Endothelial cell of umbilical vein (primary cell): ENCODE measurements around the gene PTPRD. TPM values are rescaled to one million over a fixed set of nuclear protein-coding genes. Genes with fewer than 3 reads are reported as not detected.

ENCODE experiments used
- BruUV-seq: library from RNA; stranded (reverse); fragments of 400-500 nt; replicated peaks from 2 replicates; lab custom pipeline; 2021; lab: Mats Ljungman, UMichigan
- CTCF ChIA-PET: fragments of 300-600, 350-600 bp; sonication (Branson Sonifier 250); formaldehyde crosslinking; loops from one replicate; lab custom pipeline; 2021; ENCODE audit warnings: antibody characterized with exemption, inconsistent platforms; lab: Charles Lee
- POLR2A ChIA-PET: fragments of 300-600, 350-600 bp; sonication (Branson Sonifier 250); formaldehyde crosslinking; loops from one replicate; lab custom pipeline; 2021; ENCODE audit warnings: antibody characterized with exemption, inconsistent platforms; lab: Charles Lee
- DNase-seq: peaks from one replicate; pipeline ENCODE4 v3.0.0-alpha.2; 2011; ENCODE audit warnings: low read depth, low spot score
- FAIRE-seq: peaks from 2 replicates; lab custom pipeline; 2011; peaks lifted over from hg19 to GRCh38; lab: Jason Lieb, UNC
- H2AFZ ChIP-seq: 2 replicates; pipeline ENCODE4 v1.6.0; 2012; ENCODE audit warnings: low read depth, low read length, control low read depth, inconsistent platforms
- H3K27ac ChIP-seq: 2 replicates; pipeline ENCODE4 v1.5.1; 2011; ENCODE audit warnings: low read depth, mild to moderate bottlenecking, control low read depth, low read length, moderate library complexity; ENCODE audit not compliant: insufficient read depth
- H3K27me3 ChIP-seq, 2 experiments: 2 replicates each; pipeline versions ENCODE4 v1.6.0 to v1.6.1; 2011; ENCODE audit warnings: low read length in 2 of 2, mixed read lengths in 1 of 2; ENCODE audit not compliant: control insufficient read depth in 2 of 2, insufficient read depth in 2 of 2
- H3K36me3 ChIP-seq, 2 experiments: 2 replicates in 1 of 2; 3 replicates in 1 of 2; pipeline ENCODE4 v1.5.1; 2011; ENCODE audit warnings: low read length in 2 of 2, mild to moderate bottlenecking in 1 of 2, moderate library complexity in 1 of 2; ENCODE audit not compliant: control insufficient read depth in 2 of 2, insufficient read depth in 2 of 2; ENCODE audit errors: extremely low read depth in 1 of 2
- H3K4me1 ChIP-seq: 3 replicates; pipeline ENCODE4 v1.5.1; 2011; ENCODE audit warnings: mild to moderate bottlenecking, low read length; ENCODE audit not compliant: control insufficient read depth, insufficient read depth; ENCODE audit errors: extremely low read depth
- H3K4me2 ChIP-seq: 2 replicates; pipeline ENCODE4 v1.6.1; 2011; ENCODE audit warnings: low read length, control low read depth, mixed read lengths; ENCODE audit not compliant: insufficient read depth
- H3K4me3 ChIP-seq, 3 experiments: fragments of 200-600 bp in 1 of 3; sonication (generic), shearing (Covaris generic) in 1 of 3; replicated peaks in 1 of 3; 2 replicates each; pipeline ENCODE4 v1.5.1; 2011 to 2016; ENCODE audit warnings: control low read depth in 3 of 3, low read length in 3 of 3, mild to moderate bottlenecking in 2 of 3, inconsistent platforms in 1 of 3, low read depth in 1 of 3, moderate library complexity in 1 of 3; ENCODE audit not compliant: insufficient read depth in 1 of 3
- H3K79me2 ChIP-seq: 2 replicates; pipeline ENCODE4 v1.6.0; 2012; ENCODE audit warnings: low read length, inconsistent platforms; ENCODE audit not compliant: control insufficient read depth, insufficient read depth
- H3K9ac ChIP-seq: replicated peaks from 2 replicates; pipeline ENCODE3; 2011; ENCODE audit warnings: low read length, control low read depth; ENCODE audit not compliant: insufficient read depth; ENCODE audit errors: extremely low read depth
- H3K9me1 ChIP-seq: replicated peaks from 3 replicates; pipeline ENCODE4 v1.6.0; 2011; ENCODE audit warnings: mild to moderate bottlenecking, low read length; ENCODE audit not compliant: control insufficient read depth, insufficient read depth; ENCODE audit errors: extremely low read depth
- H3K9me3 ChIP-seq: replicated peaks from 2 replicates; pipeline ENCODE4 v1.5.1; 2012; ENCODE audit warnings: low read length, inconsistent platforms; ENCODE audit not compliant: control insufficient read depth, insufficient read depth
- H4K20me1 ChIP-seq: replicated peaks from 2 replicates; pipeline ENCODE3; 2011; ENCODE audit warnings: mild to moderate bottlenecking, low read length; ENCODE audit not compliant: control insufficient read depth, insufficient read depth; ENCODE audit errors: extremely low read depth
- EZH2 ChIP-seq: IDR thresholded peaks from 2 replicates; pipeline ENCODE4 v1.6.1; 2012; ENCODE audit warnings: borderline replicate concordance, low read depth, mild to moderate bottlenecking, moderate library complexity, low read length, inconsistent platforms; ENCODE audit not compliant: severe bottlenecking
- GATA2 ChIP-seq: IDR thresholded peaks from 2 replicates; pipeline ENCODE4 v1.7.0; 2011; ENCODE audit warnings: low read depth, mild to moderate bottlenecking, moderate library complexity, mixed read lengths, low read length; ENCODE audit not compliant: insufficient read length, insufficient read depth
- JUN ChIP-seq: IDR thresholded peaks from 2 replicates; pipeline ENCODE4 v1.6.1; 2011; ENCODE audit warnings: borderline replicate concordance, low read depth; ENCODE audit not compliant: insufficient read length, insufficient read depth
- MAX ChIP-seq: IDR thresholded peaks from 2 replicates; pipeline ENCODE4 v1.6.1; 2011; ENCODE audit not compliant: insufficient read depth, insufficient read length
- MYC ChIP-seq: IDR thresholded peaks from one replicate; pipeline ENCODE4 v1.6.1; 2011; ENCODE audit warnings: mild to moderate bottlenecking, low read depth, low read length
- POLR2AphosphoS5 ChIP-seq: IDR thresholded peaks from 2 replicates; pipeline ENCODE4 v1.6.1; 2012; ENCODE audit warnings: low read depth, mild to moderate bottlenecking, control low read depth, low read length, moderate library complexity; ENCODE audit not compliant: insufficient read depth
- dilution Hi-C: fragments of 300-500 bp; cut with MboI; formaldehyde crosslinking; loops from one replicate; pipeline ENCODE4 v1.15.0; 2019; ENCODE audit warnings: low sequenced_read_pairs; ENCODE audit not compliant: extremely low pct_ligation_motif_present
- intact Hi-C: fragments of 100-400 bp; cut with micrococcal nuclease; formaldehyde crosslinking; loops from one replicate; pipeline ENCODE4 v1.10.0; 2022
- polyA plus RNA-seq, 4 experiments: library from polyadenylated mRNA; depleted of rRNA in 3 of 4; stranded (reverse) in 3 of 4; unstranded in 1 of 4; fragments of >200 nt; gene quantifications; 2 replicates each; pipeline versions ENCODE4 v1.2.1 to v1.2.3, GENCODE V29; 2011 to 2012; ENCODE audit warnings: missing spikeins in 1 of 4
- total RNA-seq: library from RNA; stranded (reverse); gene quantifications from 2 replicates; pipeline ENCODE4 v1.2.3, GENCODE V29; 2021
- TF ChIP-seq, protein P1 (sequence below), 2 donors: IDR thresholded peaks; 1 replicate in 1 of 2; 2 replicates in 1 of 2; pipeline ENCODE4 v1.5.1; 2011; ENCODE audit warnings: low read length in 2 of 2, mild to moderate bottlenecking in 2 of 2, moderate library complexity in 2 of 2, control low read depth in 1 of 2, inconsistent platforms in 1 of 2, low read depth in 1 of 2; ENCODE audit not compliant: insufficient read depth in 1 of 2; ENCODE audit errors: extremely low read depth in 1 of 2

PTPRD gene
- total and polyA plus RNA-seq, 2 donors (not counting 3 experiments of a cell fraction or from before 2014, with no cell fraction given): 5.5 to 5.7 TPM

DNA sequence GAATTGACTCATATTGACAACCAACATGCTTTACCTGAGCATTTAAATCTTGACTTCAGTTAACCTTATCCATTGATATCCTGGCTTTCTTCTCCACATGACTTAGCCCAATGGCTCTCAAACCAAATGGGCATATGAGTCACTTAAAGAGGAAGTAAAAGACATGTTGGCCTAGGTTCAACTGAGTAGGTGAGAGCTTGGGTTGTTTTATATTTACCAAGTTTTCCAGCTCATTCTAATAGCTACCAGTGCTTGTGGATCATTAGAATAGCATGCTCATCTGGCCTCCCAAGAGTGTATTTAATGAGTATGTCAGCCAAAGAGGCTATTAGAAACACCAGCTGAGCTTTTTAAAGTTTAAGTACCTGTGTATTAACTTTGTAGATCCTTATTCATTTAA lies 1049.0 kb downstream of the PTPRD start:
- TF ChIP-seq EZH2: no peak
- no peak for TF ChIP-seq POLR2AphosphoS5
- no peak for TF ChIP-seq GATA2
- TF ChIP-seq, protein P1, sequence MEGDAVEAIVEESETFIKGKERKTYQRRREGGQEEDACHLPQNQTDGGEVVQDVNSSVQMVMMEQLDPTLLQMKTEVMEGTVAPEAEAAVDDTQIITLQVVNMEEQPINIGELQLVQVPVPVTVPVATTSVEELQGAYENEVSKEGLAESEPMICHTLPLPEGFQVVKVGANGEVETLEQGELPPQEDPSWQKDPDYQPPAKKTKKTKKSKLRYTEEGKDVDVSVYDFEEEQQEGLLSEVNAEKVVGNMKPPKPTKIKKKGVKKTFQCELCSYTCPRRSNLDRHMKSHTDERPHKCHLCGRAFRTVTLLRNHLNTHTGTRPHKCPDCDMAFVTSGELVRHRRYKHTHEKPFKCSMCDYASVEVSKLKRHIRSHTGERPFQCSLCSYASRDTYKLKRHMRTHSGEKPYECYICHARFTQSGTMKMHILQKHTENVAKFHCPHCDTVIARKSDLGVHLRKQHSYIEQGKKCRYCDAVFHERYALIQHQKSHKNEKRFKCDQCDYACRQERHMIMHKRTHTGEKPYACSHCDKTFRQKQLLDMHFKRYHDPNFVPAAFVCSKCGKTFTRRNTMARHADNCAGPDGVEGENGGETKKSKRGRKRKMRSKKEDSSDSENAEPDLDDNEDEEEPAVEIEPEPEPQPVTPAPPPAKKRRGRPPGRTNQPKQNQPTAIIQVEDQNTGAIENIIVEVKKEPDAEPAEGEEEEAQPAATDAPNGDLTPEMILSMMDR (IDR thresholded peaks at IDR 0.05; ENCODE audit: extremely low read depth in 1 of 2, insufficient read depth in 1 of 2, low read depth in 1 of 2, low read length in 2 of 2): no peak
- TF ChIP-seq MAX: no peak
- TF ChIP-seq JUN: no peak
- no peak for TF ChIP-seq MYC
- no TSS peak for BruUV-seq
- DNase-seq: no peak
- H2AFZ ChIP-seq: no peak overlapping the region
- intact Hi-C loops: no loop called here
- no peak overlapping the region for H3K9ac ChIP-seq
- H4K20me1 ChIP-seq: no peaks in the 10 kb centered on the region
- no peaks in the 10 kb centered on the region for H3K4me1 ChIP-seq
- H3K9me3 ChIP-seq: no peaks in the 10 kb centered on the region
- ChIA-PET CTCF (no interaction called here), POLR2A (no interaction called here)
- H3K27ac ChIP-seq: no peak overlapping the region
- no peak overlapping the region for H3K4me2 ChIP-seq
- no peak for FAIRE-seq
- no peaks in the 10 kb centered on the region for H3K27me3 ChIP-seq
- dilution Hi-C loops: no loop called here
- no peak overlapping the region for H3K4me3 ChIP-seq
- H3K79me2 ChIP-seq: no peaks in the 10 kb centered on the region
- no peaks in the 10 kb centered on the region for H3K36me3 ChIP-seq
- H3K9me1 ChIP-seq: no peaks in the 10 kb centered on the region
